NCI-H1417 treated with DMSO at 0.1 percent for 48 hours (cell line): ENCODE results near the gene PTPN23.
"Not testable (repeated sequence)": the region's sequence is repeated elsewhere in the genome, so short reads cannot be mapped to it uniquely, and the experiment has no call there.

Experiments used
- DNase-seq: peaks from one replicate; lab custom pipeline; 2025; lab: John Stamatoyannopoulos, UW

PTPN23 gene

GRCh38 chr3:47452453-47453215 is 71.8 kb downstream of the PTPN23 start:
- DNase-seq, result no peak

- no peak for DNase-seq
These were observed 75.1 kb downstream of the PTPN23 start for GRCh38 chr3:47455806-47456452.

- no peak for DNase-seq
These were observed 76.2 kb downstream of the PTPN23 start for GRCh38 chr3:47456984-47457383.

- DNase-seq, result not testable (repeated sequence)
These were observed 78.8 kb downstream of the PTPN23 start for GRCh38 chr3:47459534-47460085.
